ENCODE results near the gene QTRT2. TPM values are rescaled to one million over a fixed set of nuclear protein-coding genes. Genes with fewer than 3 reads are reported as not detected.

Gene QTRT2
- total RNA-seq, 2 donors from 2014 or later: 19.5 to 22.2 TPM

DNA sequence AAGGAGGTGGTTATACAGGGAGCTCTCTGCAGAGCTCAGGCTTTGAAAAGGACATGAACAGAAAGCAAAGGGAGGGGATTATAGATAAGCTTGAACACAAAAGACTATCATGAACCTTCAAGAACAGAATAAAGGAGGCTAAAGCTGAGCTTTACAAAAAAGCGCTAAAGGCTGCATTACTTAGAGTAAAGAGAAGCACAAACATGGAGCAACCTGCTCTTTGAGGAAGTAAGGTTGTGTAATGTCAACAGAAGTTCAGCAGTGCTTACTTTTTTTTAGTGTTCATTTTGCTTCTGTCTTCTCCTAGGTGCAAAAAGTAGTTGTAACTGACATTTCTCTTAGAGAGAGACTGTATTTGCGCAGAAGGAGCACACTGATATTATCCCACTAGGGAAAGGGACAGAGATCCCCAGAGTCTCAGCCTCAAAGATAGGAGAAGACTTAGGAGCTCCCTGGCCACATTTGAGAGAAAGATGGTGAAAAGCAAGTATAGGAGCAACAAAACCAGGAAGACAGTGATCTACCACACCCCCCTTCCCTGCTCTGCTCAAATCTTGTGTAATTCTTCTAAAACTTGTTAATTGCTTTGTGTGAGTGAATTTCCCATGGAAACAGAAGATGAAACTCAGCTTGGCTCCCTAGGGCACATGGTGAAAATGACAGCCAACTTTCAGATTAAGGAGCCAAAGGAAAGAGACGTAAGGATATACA lies 54.7 kb downstream of the QTRT2 start:
- DNase-seq (no peak), ATAC-seq (no peak)
- intact Hi-C loops (cut with DNase I, micrococcal nuclease): no loop called here

DNA sequence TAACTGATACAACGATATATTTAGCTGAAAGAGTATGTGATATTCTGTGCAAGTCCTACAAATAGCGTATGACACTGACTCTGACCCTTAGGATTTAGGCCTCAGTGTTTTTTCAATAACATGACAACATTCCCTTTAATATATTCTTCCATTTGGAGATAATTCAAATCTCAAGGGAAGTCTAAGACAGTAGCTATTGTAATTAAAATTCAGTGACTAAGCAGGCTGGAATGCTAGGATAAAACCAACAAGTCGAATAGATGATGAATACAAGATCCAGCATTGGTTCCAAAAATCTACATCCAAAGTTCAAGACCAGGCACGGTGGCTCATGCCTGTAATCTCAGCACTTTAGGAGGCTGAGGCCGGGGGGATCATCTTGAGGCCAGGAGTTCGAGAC lies 56.2 kb downstream of the QTRT2 start:
- intact Hi-C loops (cut with DNase I, micrococcal nuclease): no loop called here

DNA sequence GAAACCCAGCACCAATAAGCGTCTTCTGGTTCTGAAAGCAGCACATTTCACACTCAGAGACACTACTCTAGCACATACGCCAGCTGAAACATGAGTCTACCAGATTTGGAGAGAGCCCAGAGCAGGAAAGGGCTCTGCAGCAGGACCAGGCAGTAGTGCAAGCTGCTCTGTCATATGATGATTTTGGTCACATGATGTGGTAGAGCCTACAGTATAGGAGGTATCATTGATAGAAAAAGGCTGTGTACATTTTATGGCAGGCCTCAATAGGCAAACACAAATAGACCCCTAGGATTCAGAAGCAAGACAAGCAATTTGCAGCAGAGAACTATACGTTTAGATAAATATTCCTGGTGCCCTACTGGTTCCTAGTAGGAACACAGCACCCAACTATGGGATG lies 58.2 kb downstream of the QTRT2 start:
- no peak for ATAC-seq
- no peak for DNase-seq
- intact Hi-C loops (cut with DNase I, micrococcal nuclease): no loop called here

More for the DNA sequence above, 56.2 kb downstream of the QTRT2 start:
- ATAC-seq: no peak
- no peak for DNase-seq

DNA sequence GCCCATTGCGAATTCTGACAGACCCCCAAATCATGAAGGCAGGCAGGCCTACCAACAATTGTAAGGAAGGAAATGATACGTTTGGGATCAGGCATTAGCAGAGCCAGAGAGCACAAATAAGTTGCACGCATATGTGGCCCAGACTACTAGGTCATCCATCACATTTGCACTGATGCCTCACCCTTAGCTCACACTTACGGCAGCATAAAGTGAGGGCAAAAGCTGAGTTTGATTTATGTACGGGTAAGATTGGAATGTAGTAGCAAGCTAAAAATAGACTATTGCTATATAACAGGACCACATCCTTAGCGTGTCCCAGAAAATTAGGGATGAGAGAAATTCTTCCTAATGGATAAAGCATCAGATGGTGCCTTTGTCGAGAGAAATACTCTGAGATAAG lies 58.6 kb downstream of the QTRT2 start:
- DNase-seq: no peak
- no peak for ATAC-seq
- intact Hi-C loops (cut with DNase I, micrococcal nuclease): no loop called here

DNA sequence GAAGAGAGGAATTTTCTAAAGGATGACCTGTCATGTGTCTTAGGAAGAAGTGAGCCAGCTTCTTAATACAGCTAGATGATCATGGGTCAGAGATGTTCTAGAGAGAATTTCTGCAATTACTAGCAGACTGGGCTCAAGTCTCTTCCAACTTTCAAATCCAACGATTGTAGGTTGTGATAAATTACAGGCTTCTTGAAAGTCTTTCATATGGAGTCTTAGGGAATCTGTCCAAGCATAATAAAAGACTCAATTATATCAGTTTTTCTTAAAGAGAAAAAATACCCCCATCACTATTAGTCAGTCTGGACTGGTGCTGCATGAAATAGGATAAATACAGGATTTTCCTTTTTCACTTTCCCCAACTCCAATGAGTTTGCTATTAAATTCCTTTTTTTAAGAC lies 63.2 kb downstream of the QTRT2 start:
- ATAC-seq (no peak), DNase-seq (no peak)
- intact Hi-C loops (cut with DNase I, micrococcal nuclease): no loop called here

DNA sequence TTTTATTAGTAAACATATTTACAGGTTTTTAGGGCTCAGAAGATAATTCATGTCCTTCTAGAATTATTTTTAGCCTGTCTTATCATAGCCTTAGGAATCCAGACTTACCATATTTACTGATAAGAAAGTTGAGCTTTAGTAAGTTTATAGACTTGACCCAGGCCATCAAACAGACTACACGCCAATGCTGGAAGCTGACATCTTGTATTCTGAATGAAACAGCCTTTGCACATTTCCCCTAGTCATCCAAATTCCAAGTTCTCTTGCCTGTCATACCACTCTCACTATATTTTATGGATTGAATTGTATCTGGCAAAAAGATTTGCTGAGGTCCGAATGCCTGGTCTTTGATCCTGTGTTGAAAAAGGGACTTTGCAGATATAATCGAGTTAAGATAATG lies 63.7 kb downstream of the QTRT2 start:
- ATAC-seq (no peak), DNase-seq (no peak)
- intact Hi-C loops (cut with DNase I, micrococcal nuclease): no loop called here

DNA sequence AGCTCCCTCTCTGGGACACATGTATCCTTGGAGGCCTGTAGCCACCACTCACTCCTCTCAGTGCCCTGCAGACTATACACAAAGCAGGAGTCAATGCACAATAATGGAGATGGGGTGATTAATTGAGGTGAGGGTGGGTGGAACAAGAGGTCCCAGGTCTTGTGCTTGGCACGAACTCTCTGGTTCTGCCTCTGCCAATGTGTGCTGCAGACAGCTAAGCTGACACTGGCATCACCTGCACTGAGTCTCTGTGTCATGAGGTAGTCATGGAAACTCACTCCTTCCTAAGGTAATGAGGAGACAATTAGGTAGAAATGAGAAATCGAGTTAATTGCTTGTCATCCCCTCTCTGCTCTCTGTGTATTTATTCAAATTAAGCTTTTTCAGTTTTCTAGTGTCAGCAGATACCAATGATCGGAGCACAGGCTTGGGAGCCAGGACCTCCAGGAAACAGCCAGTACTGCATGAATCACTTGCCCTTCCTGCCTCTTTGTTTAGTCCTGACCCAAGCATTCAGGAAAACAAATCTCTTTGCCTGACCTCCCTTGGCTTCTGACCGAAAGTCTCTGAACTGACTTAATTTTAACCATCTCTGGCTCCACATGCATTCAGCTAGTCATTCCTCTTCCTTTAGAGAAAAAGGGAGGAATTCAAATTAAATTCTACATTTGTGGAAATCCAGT lies 65.6 kb downstream of the QTRT2 start:
- ATAC-seq (no peak), DNase-seq (no peak)
- intact Hi-C loops (cut with DNase I, micrococcal nuclease): no loop called here

DNA sequence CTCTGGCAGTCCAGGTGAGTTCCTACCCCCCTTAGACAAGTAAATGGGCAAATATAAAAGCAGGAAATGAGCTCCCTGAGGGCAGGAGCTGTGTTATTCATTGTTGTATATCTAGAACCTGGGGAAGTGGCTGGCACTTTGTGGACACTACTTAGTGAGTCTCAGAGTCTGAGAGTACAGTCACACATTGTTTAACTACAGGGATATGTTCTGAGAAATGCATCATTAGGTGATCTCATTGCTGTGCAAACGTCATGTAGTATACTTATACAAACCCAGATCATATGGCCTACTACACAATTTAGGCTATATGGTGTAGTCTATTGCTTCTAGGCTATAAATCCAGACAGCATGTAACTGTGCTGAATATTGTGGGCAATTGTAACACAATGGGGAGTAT lies 69.9 kb downstream of the QTRT2 start:
- ATAC-seq (no peak), DNase-seq (no peak)
- intact Hi-C loops (cut with DNase I, micrococcal nuclease): no loop called here

DNA sequence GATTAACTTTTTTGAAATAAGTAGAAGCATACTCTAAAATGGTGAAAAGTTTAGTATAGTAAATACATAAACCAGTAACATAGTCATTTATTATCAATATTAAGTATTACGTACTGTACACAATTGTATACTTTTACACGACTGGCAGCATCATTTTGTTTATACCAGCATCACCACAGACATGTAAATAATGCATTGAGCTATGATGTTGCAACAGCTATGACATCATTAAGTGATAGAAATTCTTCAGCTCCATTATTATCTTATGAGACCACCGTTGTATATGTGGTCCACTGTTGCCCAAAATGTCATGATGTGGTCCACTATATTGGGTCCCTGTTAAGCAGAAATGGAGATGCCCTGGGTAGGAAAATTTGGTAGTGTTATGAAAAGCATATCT lies 71.0 kb downstream of the QTRT2 start:
- intact Hi-C loops (cut with DNase I, micrococcal nuclease): no loop called here
- ATAC-seq (no peak), DNase-seq (no peak)

DNA sequence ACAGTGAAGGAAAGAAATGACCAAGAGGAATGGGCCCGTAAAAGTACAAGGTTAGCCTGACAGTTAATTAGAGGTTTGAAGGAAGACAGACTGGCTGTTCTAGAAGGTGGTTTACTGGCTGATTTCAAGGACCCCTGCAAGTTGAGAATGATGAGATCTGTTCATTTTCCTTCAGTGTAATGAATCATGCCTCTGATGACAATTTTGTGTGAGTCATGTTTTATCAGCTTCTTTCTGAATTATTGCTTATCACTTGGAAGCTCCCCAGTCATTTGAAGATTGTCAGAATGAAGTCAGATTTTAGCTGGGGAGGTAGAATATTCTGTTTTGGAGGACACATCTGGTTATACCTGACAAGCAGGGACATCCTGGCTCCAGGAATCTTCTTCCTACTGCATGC lies 71.7 kb downstream of the QTRT2 start:
- DNase-seq: no peak
- intact Hi-C loops (cut with DNase I, micrococcal nuclease): no loop called here
- ATAC-seq: no peak

DNA sequence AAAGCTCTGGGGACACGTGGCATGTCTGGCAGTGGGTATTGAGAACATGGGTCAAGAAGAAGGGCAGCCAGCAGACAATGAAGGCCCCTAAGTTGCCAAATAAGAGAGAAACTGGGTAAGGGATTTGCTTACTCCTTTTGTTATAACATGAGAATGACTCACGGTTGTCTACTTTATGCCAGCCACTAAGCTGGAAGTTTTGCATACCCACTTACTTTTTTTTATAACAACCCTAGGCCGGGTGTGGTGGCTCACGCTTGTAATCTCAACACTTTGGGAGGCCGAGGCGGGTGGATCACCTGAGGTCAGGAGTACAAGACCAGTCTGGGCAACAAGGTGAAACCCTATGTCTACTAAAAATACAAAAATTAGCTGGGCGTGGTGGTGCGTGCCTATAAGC lies 72.3 kb downstream of the QTRT2 start:
- ATAC-seq (no peak), DNase-seq (no peak)
- intact Hi-C loops (cut with DNase I, micrococcal nuclease): no loop called here

DNA sequence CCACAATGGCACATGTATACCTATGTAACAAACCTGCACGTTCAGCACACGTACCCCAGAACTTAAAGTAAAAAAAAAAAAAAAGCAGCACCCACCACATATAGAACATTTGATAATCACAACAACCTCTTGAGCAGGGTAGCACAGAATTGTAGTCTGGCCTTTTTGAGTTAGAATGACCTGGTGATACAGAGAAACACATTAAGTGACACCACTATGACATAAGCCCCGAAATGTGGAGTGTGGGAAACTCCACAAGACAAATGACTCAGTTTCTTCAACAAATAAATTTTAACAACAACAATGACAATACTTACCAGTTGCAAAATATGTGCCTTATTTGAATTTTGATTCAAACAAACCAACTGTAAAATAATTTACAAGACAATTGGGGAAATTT lies 76.0 kb downstream of the QTRT2 start:
- ATAC-seq: no peak
- DNase-seq: no peak
- intact Hi-C loops (cut with DNase I, micrococcal nuclease): no loop called here

DNA sequence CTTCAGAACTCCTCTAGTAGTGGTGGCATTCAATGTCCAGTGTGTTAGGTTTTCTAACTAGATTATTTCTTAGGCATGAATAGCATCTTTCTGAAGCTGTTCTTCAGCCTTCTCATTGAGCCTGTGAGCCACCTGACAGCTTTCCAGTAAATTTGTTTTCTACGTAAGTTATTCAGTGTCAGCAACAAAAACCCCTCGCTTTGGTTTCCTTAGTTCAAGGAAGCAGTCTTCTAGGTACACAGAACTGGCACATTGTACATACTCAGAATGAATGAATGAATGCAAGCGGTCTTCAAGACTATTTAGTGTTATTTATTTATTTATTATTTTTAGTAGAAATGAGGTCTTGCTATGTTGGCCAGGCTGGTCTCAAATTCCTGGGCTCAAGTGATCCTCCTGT lies 77.4 kb downstream of the QTRT2 start:
- ATAC-seq (no peak), DNase-seq (no peak)
- intact Hi-C loops (cut with DNase I, micrococcal nuclease): no loop called here

Other genes starting within 250 kb of the QTRT2 start
- gene GRAMD1C, start 217.9 kb upstream of the QTRT2 start, total RNA-seq: 10 to 100 TPM in 1 of 2 donors, 1 to 10 TPM in 1; 8.2 to 16.1 TPM
- gene ZDHHC23, start 108.7 kb upstream of the QTRT2 start, total RNA-seq: 10 to 100 TPM; 47.7 to 48.3 TPM
- 1 to 10 TPM; 3.4 to 4.0 TPM for gene CCDC191, start 211 bp upstream of the QTRT2 start, total RNA-seq
- gene DRD3, start 122.3 kb downstream of the QTRT2 start, total RNA-seq: not detected
- gene ZNF80, start 180.8 kb downstream of the QTRT2 start, total RNA-seq: not detected
- gene TIGIT, start 237.3 kb downstream of the QTRT2 start, total RNA-seq: 1 to 10 TPM in 1 of 2 donors, under 1 TPM in 1; 0.73 to 1.2 TPM